Endothelial cell of umbilical vein (primary cell): Measurements from ENCODE around the gene COTL1.

Experiments
- CTCF ChIP-seq, 2 donors: IDR thresholded peaks; 1 replicate in 1 of 2; 2 replicates in 1 of 2; pipeline ENCODE4 v1.5.1; 2011; ENCODE audit warnings: low read length in 2 of 2, mild to moderate bottlenecking in 2 of 2, moderate library complexity in 2 of 2, control low read depth in 1 of 2, inconsistent platforms in 1 of 2, low read depth in 1 of 2; ENCODE audit not compliant: insufficient read depth in 1 of 2; ENCODE audit errors: extremely low read depth in 1 of 2
- EZH2 ChIP-seq: IDR thresholded peaks from 2 replicates; pipeline ENCODE4 v1.6.1; 2012; ENCODE audit warnings: borderline replicate concordance, low read depth, mild to moderate bottlenecking, moderate library complexity, low read length, inconsistent platforms; ENCODE audit not compliant: severe bottlenecking
- MAX ChIP-seq: IDR thresholded peaks from 2 replicates; pipeline ENCODE4 v1.6.1; 2011; ENCODE audit not compliant: insufficient read depth, insufficient read length
- POLR2A ChIP-seq: IDR thresholded peaks from 2 replicates; pipeline ENCODE4 v1.6.1; 2012; ENCODE audit warnings: low read depth, mild to moderate bottlenecking, control low read depth, low read length
- POLR2AphosphoS5 ChIP-seq: IDR thresholded peaks from 2 replicates; pipeline ENCODE4 v1.6.1; 2012; ENCODE audit warnings: low read depth, mild to moderate bottlenecking, control low read depth, low read length, moderate library complexity; ENCODE audit not compliant: insufficient read depth

- TF ChIP-seq POLR2AphosphoS5 (no peak), CTCF (IDR thresholded peaks at IDR 0.05; ENCODE audit: extremely low read depth in 1 of 2, insufficient read depth in 1 of 2, low read depth in 1 of 2, low read length in 2 of 2) (no peak), POLR2A (no peak), EZH2 (no peak), MAX (no peak)
These were observed 54.0 kb downstream of the COTL1 start for GRCh38 chr16:84563786-84564420.
